CD14-positive monocyte (primary cell): ENCODE results near the gene ZNHIT2. TPM values are rescaled to one million over a fixed set of nuclear protein-coding genes. Genes with fewer than 3 reads are reported as not detected.

Experiments
- DNase-seq, 3 donors: peaks; one replicate each; pipeline ENCODE4 v3.0.0-alpha.2; 2011 to 2022
- H2AFZ ChIP-seq: 2 replicates; pipeline ENCODE4 v1.6.0; 2012; ENCODE audit warnings: mild to moderate bottlenecking, low read depth, low read length, inconsistent platforms; ENCODE audit not compliant: insufficient read depth, poor library complexity, severe bottlenecking
- H3K27ac ChIP-seq, 2 donors: 1 replicate in 1 of 2; 2 replicates in 1 of 2; pipeline ENCODE4 v1.5.1; 2012 to 2013; ENCODE audit warnings: low read length in 2 of 2, control low read depth in 1 of 2, inconsistent platforms in 1 of 2, low read depth in 1 of 2, mild to moderate bottlenecking in 1 of 2
- H3K27me3 ChIP-seq, 2 donors: one replicate each; pipeline versions ENCODE4 v1.6.0 to v1.6.1; 2011 to 2013; ENCODE audit warnings: low read length in 2 of 2; ENCODE audit not compliant: control insufficient read depth in 2 of 2, insufficient read depth in 2 of 2
- H3K36me3 ChIP-seq, 2 donors: replicated peaks in 1 of 2; 1 replicate in 1 of 2; 2 replicates in 1 of 2; pipeline versions ENCODE4 v1.5.1 to v1.6.1; 2012 to 2013; ENCODE audit warnings: low read length in 2 of 2, control low read depth in 1 of 2, inconsistent platforms in 1 of 2, mild to moderate bottlenecking in 1 of 2; ENCODE audit not compliant: insufficient read depth in 2 of 2, control insufficient read depth in 1 of 2
- H3K4me1 ChIP-seq, 2 donors: 1 replicate in 1 of 2; 2 replicates in 1 of 2; pipeline versions ENCODE4 v1.5.1 to v1.6.1; 2012 to 2013; ENCODE audit warnings: low read length in 2 of 2, control low read depth in 1 of 2, inconsistent platforms in 1 of 2, mild to moderate bottlenecking in 1 of 2, moderate library complexity in 1 of 2; ENCODE audit not compliant: insufficient read depth in 2 of 2, control insufficient read depth in 1 of 2
- H3K4me2 ChIP-seq: replicated peaks from 2 replicates; pipeline ENCODE3; 2012; ENCODE audit warnings: low read length, moderate library complexity, mild to moderate bottlenecking; ENCODE audit not compliant: poor library complexity, severe bottlenecking; ENCODE audit errors: extremely low read depth
- H3K4me3 ChIP-seq, 3 experiments: fragments of 200-600 bp in 1 of 3; sonication (generic) in 1 of 3; replicated peaks in 1 of 3; 1 replicate in 2 of 3; 2 replicates in 1 of 3; pipeline ENCODE4 v1.5.1; 2011 to 2013; ENCODE audit warnings: low read length in 3 of 3, mild to moderate bottlenecking in 3 of 3, control low read depth in 2 of 3, low read depth in 2 of 3, inconsistent platforms in 1 of 3, moderate library complexity in 1 of 3
- H3K79me2 ChIP-seq: 2 replicates; pipeline ENCODE4 v1.6.0; 2012; ENCODE audit warnings: mild to moderate bottlenecking, control low read depth, inconsistent platforms, low read length, moderate library complexity; ENCODE audit not compliant: insufficient read depth
- H3K9ac ChIP-seq: 2 replicates; pipeline ENCODE4 v1.6.0; 2017; ENCODE audit warnings: low read length, mild to moderate bottlenecking; ENCODE audit not compliant: insufficient read depth, poor library complexity, severe bottlenecking
- H3K9me3 ChIP-seq, 2 donors: replicated peaks in 1 of 2; 1 replicate in 1 of 2; 2 replicates in 1 of 2; pipeline versions ENCODE4 v1.5.1 to v1.6.1; 2012 to 2013; ENCODE audit warnings: low read length in 2 of 2, control low read depth in 1 of 2; ENCODE audit not compliant: control insufficient read depth in 1 of 2, insufficient read depth in 1 of 2
- H4K20me1 ChIP-seq: 2 replicates; pipeline ENCODE4 v1.6.0; 2012; ENCODE audit warnings: mild to moderate bottlenecking, low read length, control low read depth, moderate library complexity; ENCODE audit not compliant: insufficient read depth
- H3K27ac Mint-ChIP-seq, 7 donors: one replicate each; pipeline ENCODE4 v1.8.0; 2020; ENCODE audit warnings: mild to moderate bottlenecking in 7 of 7, mixed read lengths in 7 of 7, moderate library complexity in 6 of 7, inconsistent platforms in 2 of 7
- H3K27me3 Mint-ChIP-seq, 3 donors: one replicate each; pipeline ENCODE4 v1.8.0; 2021 to 2022; ENCODE audit warnings: low read depth in 3 of 3, mild to moderate bottlenecking in 3 of 3, mixed read lengths in 3 of 3, moderate library complexity in 3 of 3, inconsistent platforms in 1 of 3
- H3K36me3 Mint-ChIP-seq, 2 donors: one replicate each; pipeline ENCODE4 v1.8.0; 2020; ENCODE audit warnings: mixed read lengths in 2 of 2, inconsistent platforms in 1 of 2, mild to moderate bottlenecking in 1 of 2
- H3K4me1 Mint-ChIP-seq: one replicate; pipeline ENCODE4 v1.8.0; 2020; ENCODE audit warnings: mild to moderate bottlenecking, mixed read lengths
- H3K4me3 Mint-ChIP-seq, 2 donors: one replicate each; pipeline ENCODE4 v1.8.0; 2020; ENCODE audit warnings: mild to moderate bottlenecking in 2 of 2, mixed read lengths in 2 of 2, moderate library complexity in 1 of 2
- H3K9me3 Mint-ChIP-seq, 7 donors: one replicate each; pipeline ENCODE4 v1.8.0; 2020 to 2022; ENCODE audit warnings: mixed read lengths in 7 of 7, mild to moderate bottlenecking in 6 of 7, moderate library complexity in 6 of 7, inconsistent platforms in 2 of 7
- CTCF ChIP-seq: fragments of 200-600 bp; IDR thresholded peaks from one replicate; pipeline ENCODE4 v1.8.0; 2022; ENCODE audit warnings: antibody characterized with exemption, mild to moderate bottlenecking
- WGBS: methylation state at CpG from one replicate; pipeline ENCODE4 v1.1.5; 2013; ENCODE audit warnings: missing lambda C conversion rate; ENCODE audit not compliant: insufficient coverage; 5-methylcytosine and 5-hydroxymethylcytosine counted together
- intact Hi-C, 2 donors: fragments of 100-400 bp; cut with micrococcal nuclease; formaldehyde crosslinking; loops; one replicate each; pipeline versions ENCODE4 v1.15.0 to v1.15.1; 2023
- polyA plus RNA-seq, 3 donors: library from polyadenylated mRNA; depleted of rRNA in 1 of 3; unstranded in 2 of 3; stranded (reverse) in 1 of 3; fragments of 300-500 nt in 2 of 3; fragments of >200 nt in 1 of 3; fragmentation: Illumina TruSeq in 2 of 3; gene quantifications; 1 replicate in 2 of 3; 2 replicates in 1 of 3; pipeline ENCODE4 v1.2.3, GENCODE V29; 2012 to 2021

The ZNHIT2 gene
- polyA plus RNA-seq, 3 donors: 2.1 to 9.4 (median 5.8) TPM

GRCh38 chr11:65078151-65078550, 39.4 kb downstream of the ZNHIT2 start:
- Histone ChIP-seq H3K9me3 (no peaks in the 10 kb centered on the region), H3K9ac (no peak overlapping the region), H3K27ac (peak overlapping the region in 1 of 2 donors; percentile 45), H4K20me1 (no peaks in the 10 kb centered on the region), H2AFZ (peak overlapping the region; percentile 17), H3K4me3 (no peak overlapping the region), H3K4me1 (peaks cover 16 to 22% of the 10 kb centered on the region in 2 donors), H3K4me2 (no peak overlapping the region), H3K27me3 (no peaks in the 10 kb centered on the region), H3K79me2 (peaks cover 55% of the 10 kb centered on the region), H3K36me3 (peaks cover 5 to 18% of the 10 kb centered on the region in 2 donors)
- Mint-ChIP-seq H3K9me3 (no peaks in the 10 kb centered on the region), H3K36me3 (peaks cover 7 to 38% of the 10 kb centered on the region in 2 donors), H3K4me3 (no peak overlapping the region), H3K4me1 (peaks cover 30% of the 10 kb centered on the region), H3K27me3 (no peaks in the 10 kb centered on the region), H3K27ac (peak overlapping the region in 6 of 7 donors; percentile 3 to 71 (median 58))
- 55% methylated on average over 3 of the region's 3 CpGs for WGBS
- intact Hi-C loops: no loop called here
- peak; percentile 71 for TF ChIP-seq CTCF
- peak; percentile 38 to 53 (median 42) for DNase-seq

- H3K9me3 Mint-ChIP-seq: no peaks in the 10 kb centered on the region
- H3K4me3 Mint-ChIP-seq: no peak overlapping the region
- Histone ChIP-seq H3K4me2 (no peak overlapping the region), H3K79me2 (peaks cover 48% of the 10 kb centered on the region), H4K20me1 (no peaks in the 10 kb centered on the region), H3K36me3 (peaks cover 5 to 18% of the 10 kb centered on the region in 2 donors), H3K27ac (peak overlapping the region in 1 of 2 donors; percentile 45), H2AFZ (no peak overlapping the region), H3K4me3 (no peak overlapping the region), H3K9me3 (no peaks in the 10 kb centered on the region), H3K9ac (no peak overlapping the region), H3K4me1 (peaks cover 15 to 16% of the 10 kb centered on the region in 2 donors), H3K27me3 (no peaks in the 10 kb centered on the region)
- H3K36me3 Mint-ChIP-seq: peaks cover 7 to 38% of the 10 kb centered on the region in 2 donors
- H3K27me3 Mint-ChIP-seq: no peaks in the 10 kb centered on the region
- intact Hi-C loops: no loop called here
- peaks cover 24% of the 10 kb centered on the region for H3K4me1 Mint-ChIP-seq
- TF ChIP-seq CTCF: no peak
- peak overlapping the region in 2 of 7 donors; percentile 67 to 82 for H3K27ac Mint-ChIP-seq
- no peak for DNase-seq
- 86% methylated on average over 3 of the region's 4 CpGs for WGBS
Measured at GRCh38 chr11:65077451-65077850, 40.0 kb downstream of the ZNHIT2 start.
